Right lobe of liver (tissue), 6 donors: ENCODE measurements around the gene TOR1AIP2. TPM values are rescaled to one million over a fixed set of nuclear protein-coding genes. Genes with fewer than 3 reads are reported as not detected.

Experiments used
- ATAC-seq, 4 donors: fragments of 200-7000 bp; cut with Tn5 transposase; one replicate each; pipeline ENCODE4 v1.9.1; 2020; ENCODE audit warnings: mild to moderate bottlenecking in 4 of 4, moderate library complexity in 4 of 4
- DNase-seq, 3 donors: peaks; one replicate each; pipeline ENCODE4 v3.0.0-alpha.2; 2020
- H3K27ac ChIP-seq, 3 donors: fragments of 200-600 bp; one replicate each; pipeline ENCODE4 v1.8.0; 2022
- H3K27me3 ChIP-seq, 2 donors: fragments of 200-600 bp; one replicate each; pipeline ENCODE4 v1.8.0; 2022
- H3K36me3 ChIP-seq, 4 donors: fragments of 200-600 bp; sonication (generic) in 1 of 4; one replicate each; pipeline versions ENCODE4 v1.5.1 to v1.8.0; 2017 to 2022; ENCODE audit warnings: control low read depth in 1 of 4
- H3K4me1 ChIP-seq, 4 donors: fragments of 200-600 bp; sonication (generic) in 1 of 4; one replicate each; pipeline versions ENCODE4 v1.5.1 to v1.8.0; 2017 to 2022; ENCODE audit warnings: control low read depth in 1 of 4
- H3K4me3 ChIP-seq, 3 donors: fragments of 200-600 bp; one replicate each; pipeline ENCODE4 v1.8.0; 2022
- H3K9me3 ChIP-seq, 4 donors: fragments of 200-600 bp; sonication (generic) in 1 of 4; one replicate each; pipeline versions ENCODE4 v1.5.1 to v1.8.0; 2017 to 2022; ENCODE audit warnings: control low read depth in 1 of 4
- POLR2A ChIP-seq: fragments of 450-650 bp; IDR thresholded peaks from one replicate; pipeline ENCODE4 v1.6.1; 2017; ENCODE audit warnings: antibody characterized with exemption, mild to moderate bottlenecking
- WGBS: methylation state at CpG from one replicate; pipeline ENCODE4 v1.1.6; 2018; ENCODE audit warnings: low coverage, low lambda C conversion rate; ENCODE audit not compliant: insufficient coverage; ENCODE audit errors: missing lambda C conversion rate; 5-methylcytosine and 5-hydroxymethylcytosine counted together
- intact Hi-C, 2 donors: fragments of 100-400 bp; cut with DNase I; formaldehyde crosslinking; loops; one replicate each; pipeline versions ENCODE4 v1.11.2 to v1.14.1; 2022
- total RNA-seq, 6 experiments: library from RNA; depleted of rRNA in 2 of 6; stranded (reverse); fragments of >200 nt in 2 of 6; fragmentation: NEBNext Ultra II Directional in 3 of 6; extraction: Animal tissue kit (Norgen Biotek cat#: 25700) in 3 of 6; gene quantifications; one replicate each; pipeline versions ENCODE4 v1.1.0 to v1.2.4, GENCODE V29; 2016 to 2023
- TF ChIP-seq, protein P1 (sequence below), 4 donors: fragments of 200-600 bp in 3 of 4; fragments of 450-650 bp in 1 of 4; IDR thresholded peaks; one replicate each; pipeline versions ENCODE4 v1.5.1 to v1.8.0; 2016 to 2022; ENCODE audit warnings: antibody characterized with exemption in 4 of 4, mild to moderate bottlenecking in 2 of 4
- donor health status: DM: no; HTN: yes; CAD: no.
- donor health status: DM: no; HTN: no; CAD: no.
- donor health status: DM: no; HTN: no; CAD: no.
- donor health status: DM: no; HTN: yes; CAD: no.
- donor health status: DM: no; HTN: yes; CAD: no.

Gene TOR1AIP2
- total RNA-seq, 6 experiments from 2014 or later, result 73.3 to 140 (median 90.4) TPM

DNA sequence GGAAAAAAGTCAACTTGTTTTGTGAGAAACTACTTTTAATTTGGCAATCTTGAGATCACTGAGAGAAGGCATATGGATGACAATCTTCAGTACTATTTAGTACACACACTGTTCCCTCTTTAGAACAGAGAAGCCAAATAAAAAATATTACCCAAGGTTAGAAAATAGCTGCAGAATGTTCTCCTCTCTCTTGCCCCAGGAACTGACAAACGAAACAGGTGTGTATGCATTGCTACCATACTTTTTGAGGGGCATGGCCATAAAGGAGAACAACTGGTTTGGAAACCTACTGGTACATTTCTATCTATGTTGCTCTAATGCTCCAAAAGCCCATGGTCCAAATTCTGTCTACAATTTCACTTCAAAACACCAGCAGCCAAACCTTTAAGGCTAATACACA, 5.7 kb downstream of the TOR1AIP2 start:
- H3K27ac ChIP-seq, result peak overlapping the region in 2 of 3 donors; percentile 77 to 90
- WGBS, result 33% methylated on average over 1 of the region's 1 CpG

DNA sequence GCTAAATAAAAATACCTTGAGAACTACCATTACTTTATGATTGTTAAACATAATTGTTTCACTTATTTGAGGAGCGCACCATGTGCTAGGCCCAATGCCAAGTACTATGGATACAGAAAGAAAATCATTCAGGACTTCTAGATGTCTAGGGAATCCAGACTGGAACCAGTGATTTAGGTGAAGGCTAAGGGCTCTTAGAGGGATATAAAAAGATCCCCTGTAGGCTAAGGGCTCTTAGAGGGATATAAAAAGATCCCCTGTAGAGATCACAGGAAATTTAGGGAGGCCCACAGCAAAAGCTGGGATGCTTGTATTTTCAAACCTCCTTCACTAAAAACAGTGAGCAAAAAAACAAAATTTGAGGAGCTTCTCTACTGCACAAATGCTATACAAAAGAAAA, 6.7 kb downstream of the TOR1AIP2 start:
- 100% methylated on average over 1 of the region's 1 CpG for WGBS
- Histone ChIP-seq H3K27me3 (no peaks in the 10 kb centered on the region), H3K4me3 (no peak overlapping the region), H3K4me1 (peaks cover 0 to 44% (median 14%) of the 10 kb centered on the region in 4 donors), H3K27ac (no peak overlapping the region), H3K36me3 (peaks cover 0 to 38% (median 18%) of the 10 kb centered on the region in 4 donors), H3K9me3 (no peaks in the 10 kb centered on the region)
- no peak for DNase-seq
- no peak for ATAC-seq
- intact Hi-C loops, result no loop called here
- TF ChIP-seq, protein P1, sequence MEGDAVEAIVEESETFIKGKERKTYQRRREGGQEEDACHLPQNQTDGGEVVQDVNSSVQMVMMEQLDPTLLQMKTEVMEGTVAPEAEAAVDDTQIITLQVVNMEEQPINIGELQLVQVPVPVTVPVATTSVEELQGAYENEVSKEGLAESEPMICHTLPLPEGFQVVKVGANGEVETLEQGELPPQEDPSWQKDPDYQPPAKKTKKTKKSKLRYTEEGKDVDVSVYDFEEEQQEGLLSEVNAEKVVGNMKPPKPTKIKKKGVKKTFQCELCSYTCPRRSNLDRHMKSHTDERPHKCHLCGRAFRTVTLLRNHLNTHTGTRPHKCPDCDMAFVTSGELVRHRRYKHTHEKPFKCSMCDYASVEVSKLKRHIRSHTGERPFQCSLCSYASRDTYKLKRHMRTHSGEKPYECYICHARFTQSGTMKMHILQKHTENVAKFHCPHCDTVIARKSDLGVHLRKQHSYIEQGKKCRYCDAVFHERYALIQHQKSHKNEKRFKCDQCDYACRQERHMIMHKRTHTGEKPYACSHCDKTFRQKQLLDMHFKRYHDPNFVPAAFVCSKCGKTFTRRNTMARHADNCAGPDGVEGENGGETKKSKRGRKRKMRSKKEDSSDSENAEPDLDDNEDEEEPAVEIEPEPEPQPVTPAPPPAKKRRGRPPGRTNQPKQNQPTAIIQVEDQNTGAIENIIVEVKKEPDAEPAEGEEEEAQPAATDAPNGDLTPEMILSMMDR (IDR thresholded peaks at IDR 0.05), result no peak
- TF ChIP-seq POLR2A, result no peak

More for the DNA sequence above, 5.7 kb downstream of the TOR1AIP2 start:
- no peaks in the 10 kb centered on the region for H3K9me3 ChIP-seq
- H3K36me3 ChIP-seq, result peaks cover 0 to 34% (median 15%) of the 10 kb centered on the region in 4 donors
- peaks cover 0 to 45% (median 14%) of the 10 kb centered on the region in 4 donors for H3K4me1 ChIP-seq
- no peaks in the 10 kb centered on the region for H3K27me3 ChIP-seq
- no peak for TF ChIP-seq POLR2A
- TF ChIP-seq, protein P1 (IDR thresholded peaks at IDR 0.05), result no peak
- intact Hi-C loops, result no loop called here
- ATAC-seq (no peak), DNase-seq (no peak)
- H3K4me3 ChIP-seq, result no peak overlapping the region

DNA sequence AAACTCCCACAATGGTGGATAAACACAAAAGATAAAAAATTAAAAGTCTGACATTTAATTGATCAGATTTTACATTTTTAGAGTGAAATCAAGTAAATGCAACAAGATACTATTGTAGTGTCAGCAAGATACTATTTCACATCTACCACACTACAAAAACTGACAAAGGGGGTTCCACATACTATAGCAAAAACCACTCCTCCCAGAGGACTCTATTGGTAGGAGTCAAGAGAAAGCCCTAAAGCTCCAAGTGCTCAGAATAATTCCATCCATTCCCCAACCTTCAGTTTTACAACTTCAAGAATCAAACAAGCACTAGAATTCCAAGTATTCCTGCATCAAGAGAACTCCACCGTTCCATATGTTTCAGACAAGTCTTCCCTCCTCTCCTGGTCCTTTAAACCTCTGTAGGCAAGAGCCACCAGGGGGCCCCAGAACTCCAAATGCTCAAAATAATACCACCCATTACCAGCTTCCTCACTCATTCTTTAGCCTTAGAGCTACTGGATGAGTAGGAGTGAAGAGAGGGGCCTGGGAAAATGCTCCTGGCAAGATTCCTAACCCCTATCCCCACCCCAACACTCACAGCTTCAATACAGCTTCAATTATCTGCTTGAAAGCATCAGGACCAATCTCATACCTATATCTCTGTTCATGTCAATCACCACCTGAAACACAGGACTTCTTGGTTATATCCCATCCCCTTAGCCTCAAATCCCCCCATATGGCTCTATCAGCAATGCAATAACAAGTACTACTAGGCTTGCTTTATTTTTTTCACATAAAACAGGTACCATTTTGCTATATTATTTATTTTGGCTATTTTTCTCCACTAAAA, 9.9 kb downstream of the TOR1AIP2 start:
- no peak overlapping the region for H3K27ac ChIP-seq
- peaks cover 0 to 54% (median 26%) of the 10 kb centered on the region in 4 donors for H3K36me3 ChIP-seq

DNA sequence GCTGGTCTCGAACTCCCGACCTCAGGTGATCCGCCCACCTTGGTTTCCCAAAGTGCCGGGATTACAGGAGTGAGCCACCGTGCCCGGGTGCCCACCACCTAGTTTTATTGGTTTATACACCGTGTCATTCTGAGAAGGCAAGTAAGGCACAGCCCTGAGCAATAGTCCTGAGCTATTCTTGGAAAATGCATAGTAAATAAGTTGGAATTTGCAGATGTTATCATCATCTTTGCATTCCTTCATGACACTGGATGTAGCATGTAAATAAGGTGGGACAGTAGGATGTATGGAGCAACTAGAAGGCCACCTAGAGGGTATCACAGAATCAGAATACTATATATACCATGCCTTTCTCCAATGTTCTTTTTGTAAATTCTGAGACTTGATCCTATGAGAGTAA, 11.0 kb downstream of the TOR1AIP2 start:
- no peak for TF ChIP-seq POLR2A
- TF ChIP-seq, protein P1 (IDR thresholded peaks at IDR 0.05), result no peak
- H3K9me3 ChIP-seq, result no peaks in the 10 kb centered on the region
- 86% methylated on average over 7 of the region's 7 CpGs for WGBS
- no peaks in the 10 kb centered on the region for H3K27me3 ChIP-seq
- no peak for DNase-seq
- peaks cover 0 to 9% (median 0%) of the 10 kb centered on the region in 4 donors for H3K4me1 ChIP-seq
- peaks cover 0 to 54% (median 26%) of the 10 kb centered on the region in 4 donors for H3K36me3 ChIP-seq
- intact Hi-C loops, result no loop called here
- no peak for ATAC-seq
- H3K4me3 ChIP-seq, result no peak overlapping the region
- H3K27ac ChIP-seq, result no peak overlapping the region

More for the DNA sequence above, 9.9 kb downstream of the TOR1AIP2 start:
- DNase-seq (peak in 1 of 3 donors; percentile 29), ATAC-seq (peak; percentile 69 to 83 (median 78))
- TF ChIP-seq POLR2A, result no peak
- TF ChIP-seq, protein P1 (IDR thresholded peaks at IDR 0.05), result peak; percentile 39 to 70 (median 60)
- Histone ChIP-seq H3K4me1 (peaks cover 0 to 20% (median 4%) of the 10 kb centered on the region in 4 donors), H3K9me3 (no peaks in the 10 kb centered on the region), H3K4me3 (no peak overlapping the region), H3K27me3 (no peaks in the 10 kb centered on the region)
- WGBS, result 27% methylated on average over 1 of the region's 1 CpG
- intact Hi-C loops, result no loop called here
